ENCODE data around the gene OLFM1.

Gene OLFM1

DNA sequence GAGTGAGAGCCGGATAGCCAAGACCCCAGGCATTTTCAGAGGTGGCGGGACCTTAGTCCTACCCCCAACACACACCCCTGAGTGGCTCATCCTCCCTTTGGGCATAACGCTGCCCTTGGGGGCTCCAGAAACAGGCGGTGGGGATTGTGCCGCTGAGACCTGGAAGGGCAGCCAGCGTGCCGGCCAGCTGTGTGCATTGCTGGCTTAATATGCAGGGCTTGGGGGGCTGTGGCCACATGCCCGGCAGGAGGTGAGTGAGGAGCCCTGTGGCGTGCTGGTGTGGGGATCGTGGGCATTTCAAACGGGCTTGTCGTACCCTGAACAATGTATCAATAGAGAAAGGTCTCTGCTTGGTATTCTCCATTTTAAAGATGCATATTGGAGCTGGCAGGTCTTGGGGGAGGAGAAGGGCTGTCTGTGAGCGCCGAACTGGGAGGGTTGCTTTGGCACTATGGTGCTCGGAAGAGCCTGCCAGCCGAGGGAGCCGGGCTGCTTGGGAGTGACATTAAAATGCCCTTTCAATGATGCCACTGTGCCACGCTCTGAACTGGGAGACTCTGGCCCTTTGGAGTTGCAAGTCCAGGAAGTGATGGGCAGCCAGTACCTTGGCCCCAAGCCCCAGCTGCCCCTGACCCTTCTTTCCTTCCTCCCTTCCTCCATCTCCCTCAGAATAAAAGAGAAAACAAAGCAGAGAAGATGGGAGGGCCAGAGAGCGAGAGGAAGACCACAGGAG is 11.2 kb upstream of the OLFM1 start:
- no peak for DNase-seq

DNA sequence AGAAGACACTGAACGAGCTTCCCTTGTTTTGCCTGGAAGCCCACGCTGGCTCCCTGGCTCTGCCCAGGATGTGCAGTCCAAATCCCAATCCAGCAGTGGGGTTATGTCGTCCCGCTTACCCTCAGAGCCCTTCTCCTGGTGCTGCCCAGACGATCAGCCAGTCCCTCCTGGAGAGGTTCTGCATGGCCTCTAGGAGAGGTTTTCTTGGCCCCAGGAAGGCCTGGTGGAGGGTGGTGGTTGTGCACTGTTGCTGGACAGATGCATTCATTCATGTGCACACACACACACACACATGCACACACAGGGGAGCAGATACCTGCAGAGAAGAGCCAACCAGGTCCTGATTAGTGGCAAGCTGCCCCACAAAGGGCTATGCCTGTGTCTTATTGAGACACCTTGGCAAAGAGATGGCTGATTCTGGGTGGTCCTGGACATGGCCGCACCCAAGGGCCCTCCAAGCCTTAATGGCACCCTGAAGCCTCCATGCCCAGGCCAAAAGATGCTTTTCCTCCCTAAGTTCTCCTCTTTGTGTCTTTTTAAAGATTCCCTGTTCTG is 10.5 kb upstream of the OLFM1 start:
- no peak for DNase-seq

DNA sequence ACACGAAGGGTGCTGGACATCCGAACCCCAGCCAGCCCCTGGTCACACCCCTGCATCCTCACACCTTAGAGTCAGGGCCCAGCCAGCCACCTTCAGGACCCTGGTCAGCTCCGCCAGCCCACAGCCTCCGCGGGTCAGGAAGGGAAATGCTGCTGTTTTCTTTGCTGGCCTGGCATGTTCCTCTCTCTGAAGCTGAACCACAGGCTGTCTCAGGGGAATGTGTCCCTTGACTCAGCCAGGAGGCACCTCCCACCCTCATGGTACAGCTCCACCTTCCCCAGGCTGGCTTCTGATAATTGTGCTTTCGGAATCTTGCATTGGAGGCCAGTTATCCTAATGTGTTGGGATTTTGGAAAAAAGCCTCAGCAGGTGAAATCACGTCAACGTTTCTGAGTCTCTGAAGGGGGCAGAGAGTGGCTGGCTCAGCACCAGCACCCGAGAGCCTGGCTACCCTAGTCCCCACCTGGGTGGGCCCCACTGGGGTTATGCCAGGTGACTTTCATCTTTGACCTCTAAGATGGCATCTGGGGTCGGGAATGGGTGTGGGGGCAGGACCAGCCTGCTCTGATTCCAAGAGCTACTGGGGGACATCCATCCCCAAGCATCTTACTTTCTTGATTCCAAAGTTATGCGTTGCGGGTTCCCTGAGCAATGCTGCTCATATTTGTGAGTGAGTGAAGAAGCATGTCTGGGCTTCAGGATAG is 9.8 kb upstream of the OLFM1 start:
- no peak for DNase-seq

DNA sequence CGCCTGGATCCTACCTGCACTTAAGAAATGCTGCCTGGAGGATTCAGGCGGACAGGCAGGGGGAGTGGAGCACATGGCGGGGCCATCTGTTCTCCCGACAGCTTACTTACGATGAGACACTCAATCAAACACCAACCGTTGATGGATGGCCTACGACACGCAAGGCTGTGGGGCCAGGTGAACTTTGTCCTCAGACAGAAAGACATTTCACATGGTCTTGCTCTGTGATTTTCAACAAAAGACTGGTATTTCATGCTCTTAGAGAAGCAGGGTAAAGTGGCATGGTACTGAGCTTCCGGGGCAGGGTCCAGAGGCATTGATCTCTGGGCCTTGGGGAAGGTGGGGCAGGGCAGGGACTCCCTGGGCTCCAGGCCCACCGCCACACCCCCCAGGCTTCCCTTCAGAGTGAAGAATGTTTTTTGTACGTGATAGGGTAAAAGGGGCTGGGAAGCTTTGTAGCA is 9.1 kb upstream of the OLFM1 start:
- no peak for DNase-seq

DNA sequence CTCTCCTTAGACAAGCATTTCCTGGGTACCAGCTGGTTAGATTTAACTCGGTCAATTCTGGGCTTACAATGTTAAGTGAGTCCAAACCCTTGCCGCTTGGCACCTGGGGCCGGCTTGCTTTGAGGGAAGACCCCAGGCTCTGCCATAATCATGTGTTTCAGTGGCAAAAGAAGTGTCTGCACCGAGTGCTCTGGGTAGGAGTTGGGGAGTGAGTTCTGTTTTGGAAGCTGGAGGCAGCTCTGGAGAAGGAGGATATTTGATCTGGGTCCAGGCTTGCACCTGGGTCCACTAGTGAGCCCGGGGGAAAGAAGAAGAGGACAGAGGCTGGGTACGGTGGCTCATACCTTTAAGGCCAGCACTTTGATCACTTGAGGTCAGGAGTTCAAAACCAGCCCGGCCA is 8.4 kb upstream of the OLFM1 start:
- DNase-seq: no peak

DNA sequence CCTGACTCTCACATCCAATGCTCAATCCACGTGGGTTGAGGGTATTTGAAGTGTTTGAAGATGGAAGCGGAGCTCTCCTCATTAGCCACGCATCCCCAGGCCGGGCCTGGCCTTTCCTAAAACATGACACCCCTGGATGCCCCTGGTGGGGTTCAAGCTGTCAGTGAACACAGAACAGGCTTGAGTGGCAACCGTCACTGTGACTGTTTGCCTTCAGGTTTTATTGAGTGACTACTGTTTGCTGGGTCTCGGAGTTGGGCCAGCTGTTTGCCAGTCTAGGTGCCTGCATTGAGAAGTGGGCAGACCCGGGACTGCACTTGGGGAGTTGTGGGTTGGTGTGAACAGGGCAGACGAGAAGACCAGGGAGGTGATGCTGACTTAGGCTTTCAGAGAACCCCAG is 7.8 kb upstream of the OLFM1 start:
- no peak for DNase-seq

DNA sequence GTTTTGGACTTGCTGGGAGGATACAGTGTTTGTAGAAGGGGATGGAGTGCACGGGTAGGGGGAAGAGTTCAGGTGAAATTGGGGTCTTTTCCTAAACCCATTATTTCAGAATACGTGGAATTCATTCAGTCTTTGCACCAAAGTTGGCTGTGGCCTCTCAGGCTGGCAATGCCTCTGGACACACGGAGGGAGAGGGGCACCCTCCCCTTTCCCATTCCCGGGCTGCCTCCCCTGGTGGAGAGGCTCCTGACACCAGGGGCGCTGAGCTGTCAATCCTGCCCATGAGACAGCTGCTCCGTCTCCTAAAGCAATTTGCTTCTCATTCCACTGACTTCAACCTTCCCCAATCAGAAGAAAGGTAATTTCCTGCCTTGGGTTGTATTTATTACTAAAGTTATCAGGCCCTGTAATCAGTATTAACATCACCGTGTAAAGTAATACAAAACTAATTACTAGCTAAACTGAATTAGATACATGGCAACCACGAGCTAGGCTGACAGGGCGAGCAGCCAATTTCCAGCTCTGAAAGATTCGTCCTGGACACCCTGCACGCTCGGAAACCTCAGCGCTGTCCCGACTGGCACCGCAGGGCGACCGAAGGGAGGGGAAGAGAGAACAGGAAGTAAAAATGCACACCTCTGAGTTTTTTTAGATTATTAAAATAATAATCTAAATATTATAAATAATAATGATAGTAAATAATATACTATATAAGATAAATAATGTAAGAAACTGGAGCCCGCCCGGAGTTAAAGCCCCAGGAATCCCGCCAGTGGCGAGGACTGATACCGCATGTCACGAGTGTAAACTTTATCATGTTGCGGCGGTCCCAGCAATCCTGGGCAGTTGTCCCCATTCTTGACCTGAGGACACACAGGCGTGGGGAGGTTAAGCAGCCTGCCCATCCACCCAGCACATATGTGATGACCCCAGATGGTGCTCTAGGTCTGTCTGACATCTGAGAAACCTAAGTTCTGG is 6.9 kb upstream of the OLFM1 start:
- DNase-seq: no peak

DNA sequence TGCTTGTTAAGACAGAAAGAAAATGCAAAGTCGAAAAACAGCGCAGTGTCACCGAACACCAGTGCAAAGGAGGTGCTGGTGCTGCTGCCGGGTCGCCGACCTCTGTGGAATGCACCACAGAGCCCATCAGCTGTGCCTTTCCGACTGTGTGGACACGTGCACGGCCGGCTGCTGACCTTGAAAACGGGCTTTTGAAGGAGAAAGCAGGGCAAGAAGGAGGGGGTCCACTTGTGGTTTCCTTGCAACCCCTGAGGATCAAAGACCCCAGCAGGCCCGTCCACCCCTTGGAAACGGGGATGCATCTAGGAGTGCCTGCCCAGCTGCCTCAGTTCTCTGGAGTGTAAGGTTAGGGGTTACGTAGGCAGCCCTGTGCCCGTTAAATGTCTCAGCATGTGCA is 6.2 kb upstream of the OLFM1 start:
- DNase-seq: no peak

DNA sequence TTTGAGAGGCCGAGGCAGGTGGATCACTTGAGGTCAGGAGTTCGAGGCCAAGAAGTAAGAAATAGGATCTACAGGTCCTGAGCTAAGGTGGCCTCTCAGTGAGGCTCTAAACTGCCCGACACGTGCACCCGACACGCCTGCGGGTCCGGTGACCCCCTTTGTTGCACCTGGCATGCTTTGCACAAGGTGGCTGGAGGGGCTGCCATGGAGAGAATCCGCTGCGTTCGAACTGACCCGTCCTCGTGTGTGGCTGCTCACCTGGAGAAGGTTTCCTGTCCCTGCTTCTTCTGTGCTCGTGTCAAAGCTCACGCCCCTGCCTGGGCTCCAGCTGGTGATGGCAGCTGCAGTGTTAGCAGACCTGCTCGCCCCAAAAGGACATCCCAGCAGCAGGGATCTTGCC is 5.7 kb upstream of the OLFM1 start:
- DNase-seq: no peak

DNA sequence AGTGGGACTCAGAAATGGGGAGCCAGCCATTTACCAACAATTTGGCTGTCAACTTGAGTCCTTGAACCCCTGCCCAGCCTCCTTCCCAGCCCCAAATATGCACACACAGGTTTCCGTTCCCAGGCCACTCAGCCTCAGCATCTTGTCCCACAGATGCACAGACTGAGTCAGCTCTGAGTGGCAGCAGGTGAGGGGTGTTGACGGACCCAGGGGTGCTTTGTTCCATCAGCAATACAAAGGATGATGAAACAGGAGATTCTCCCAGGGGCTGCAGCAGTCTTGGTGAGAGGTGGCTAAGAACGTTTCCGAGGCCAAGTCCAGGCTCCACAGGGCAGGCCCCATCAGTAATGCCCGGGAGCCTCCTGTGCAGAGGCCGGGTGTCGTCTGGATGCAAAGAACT is 4.9 kb upstream of the OLFM1 start:
- no peak for DNase-seq

DNA sequence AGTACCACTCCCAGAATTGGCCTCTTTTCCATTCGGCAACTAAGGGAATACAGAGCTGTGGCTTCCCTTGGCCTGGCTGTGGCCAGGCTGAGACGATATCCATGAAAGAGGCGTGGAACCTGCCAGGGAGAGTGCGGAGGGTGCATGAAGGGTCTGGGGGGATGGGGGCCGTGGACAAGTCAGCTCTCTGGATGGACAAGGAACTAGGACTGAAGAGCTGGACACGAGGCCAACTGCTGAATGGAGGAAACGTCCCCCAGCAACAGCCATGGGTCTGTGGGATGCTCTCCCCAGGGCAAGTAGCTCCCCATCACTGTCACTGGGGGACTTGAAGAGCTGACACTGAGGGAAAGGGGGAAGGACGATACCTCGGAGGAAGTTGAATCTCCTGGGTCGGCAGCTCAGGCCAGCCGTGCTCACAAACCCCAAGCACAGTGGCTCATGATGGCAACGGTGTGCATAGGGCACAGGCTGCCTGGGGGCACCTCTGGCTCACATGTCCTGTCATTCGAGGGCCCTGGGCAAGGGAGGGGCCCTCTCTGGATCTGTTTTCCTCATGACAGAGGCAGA is 4.1 kb upstream of the OLFM1 start:
- DNase-seq: no peak

DNA sequence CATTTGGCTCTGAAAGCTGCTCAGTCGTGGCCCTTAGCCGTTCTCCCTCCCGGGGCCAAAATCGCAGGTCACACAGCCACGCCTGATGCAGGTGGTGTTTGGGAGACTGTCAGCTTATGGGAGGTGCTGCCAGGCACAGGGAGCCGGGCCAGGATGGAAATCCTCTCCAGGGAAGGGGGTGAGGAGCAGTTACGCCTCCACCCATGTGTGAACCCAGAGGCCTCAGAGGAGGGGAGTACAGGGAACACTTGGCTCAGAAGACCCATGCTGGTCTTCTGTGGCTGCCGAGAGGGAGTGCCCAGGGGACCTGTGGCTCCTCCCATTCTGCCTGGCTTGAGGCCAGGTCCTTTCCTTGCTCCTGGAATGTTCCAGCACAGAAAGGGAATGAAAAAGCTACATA is 3.6 kb upstream of the OLFM1 start:
- DNase-seq: no peak

DNA sequence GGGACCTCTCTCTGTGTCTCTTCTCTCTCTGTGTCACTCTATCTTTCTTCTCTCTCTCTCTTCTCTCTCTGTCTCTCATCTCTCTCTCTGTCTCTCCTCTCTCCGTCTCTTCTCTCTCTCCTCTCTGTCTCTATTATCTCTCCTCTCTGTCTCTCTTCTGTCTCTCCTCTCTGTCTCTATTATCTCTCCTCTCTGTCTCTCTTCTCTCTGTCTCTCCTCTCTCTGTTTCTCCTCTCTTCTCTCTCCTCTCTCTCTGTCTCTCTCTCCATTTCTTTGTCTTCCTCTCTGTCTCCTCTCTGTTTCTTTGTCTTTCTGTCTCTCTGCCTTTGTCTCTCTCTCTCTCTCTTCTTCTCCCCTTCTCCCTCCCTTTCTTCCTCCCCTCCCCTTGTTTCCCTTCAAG is 3.2 kb upstream of the OLFM1 start:
- DNase-seq: no peak

DNA sequence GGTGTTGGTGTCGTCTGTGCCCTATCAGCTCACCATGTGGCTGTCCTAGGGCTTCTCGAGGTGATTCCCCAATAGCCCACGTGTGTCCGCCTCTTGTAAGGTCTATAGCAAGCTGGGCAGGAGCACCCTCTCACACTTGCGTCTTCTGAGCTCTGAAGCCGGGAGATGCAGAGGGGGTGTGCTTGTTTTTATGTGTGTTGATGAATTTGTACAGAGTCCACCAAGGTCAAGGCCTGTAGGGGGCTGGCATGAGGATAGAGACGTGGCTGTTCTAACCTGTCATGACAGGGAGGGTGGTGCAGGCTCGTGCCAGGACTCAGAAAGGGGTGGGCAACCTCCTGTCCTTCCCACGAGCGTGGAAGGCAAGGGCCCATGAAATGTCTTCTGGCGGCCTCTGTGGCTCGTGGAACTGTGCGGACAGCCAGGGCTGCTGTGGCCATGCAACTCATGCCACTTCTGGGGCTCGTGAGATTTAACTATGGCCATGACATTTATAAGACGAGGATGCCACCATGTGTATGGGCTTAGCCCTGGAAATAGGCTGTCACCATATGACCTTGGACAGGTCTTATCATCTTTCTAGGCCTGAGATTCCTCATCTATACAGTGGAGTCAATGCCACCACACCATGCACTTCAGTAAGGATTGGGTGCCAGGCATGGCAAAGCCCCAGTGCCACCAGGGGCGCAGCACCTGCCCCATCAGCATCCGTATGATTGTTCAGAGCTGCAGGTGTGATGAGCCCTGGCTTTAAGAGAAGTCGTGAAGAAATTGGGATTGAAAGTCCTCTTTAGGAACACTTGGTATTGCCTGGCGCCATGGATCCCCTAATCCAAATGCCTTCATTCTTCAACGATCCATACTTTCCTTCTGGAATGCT is 2.3 kb upstream of the OLFM1 start:
- no peak for DNase-seq

DNA sequence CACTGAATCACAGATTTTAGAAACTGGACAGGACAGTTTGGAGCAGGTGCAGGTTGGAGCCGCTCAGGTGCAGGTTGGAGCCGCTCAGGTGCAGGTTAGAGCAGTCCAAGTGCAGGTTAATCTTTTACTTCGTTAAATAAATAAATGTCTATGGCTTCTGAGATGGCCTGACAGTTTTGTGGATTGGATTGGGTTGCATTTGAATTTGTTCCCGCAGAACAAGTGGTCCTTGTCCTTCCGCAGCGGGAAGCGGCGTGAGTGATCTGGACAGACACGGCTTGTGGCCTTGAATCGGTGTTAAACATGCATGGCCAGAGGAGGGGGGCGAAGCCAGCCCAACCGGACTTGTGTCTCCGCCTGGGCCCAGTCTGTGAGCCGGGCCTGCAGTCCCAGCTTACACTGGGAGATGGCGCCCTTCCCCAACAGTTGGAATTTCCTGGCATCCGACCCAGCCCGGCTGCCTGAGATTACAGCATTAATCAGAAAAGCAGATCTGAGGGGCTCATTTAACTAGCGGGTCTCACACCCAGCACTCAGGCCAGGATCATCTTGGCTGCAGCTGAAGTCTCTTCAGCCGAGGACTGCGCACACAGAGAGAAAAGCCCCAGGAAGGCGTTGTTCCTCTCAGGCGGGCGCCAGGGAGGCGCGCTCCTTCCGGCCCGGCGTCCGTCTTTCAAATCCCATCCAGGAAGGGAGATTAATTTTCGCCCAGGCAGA is 1.5 kb upstream of the OLFM1 start:
- peak in 57 of 58 donors; percentile 31 to 88 (median 74) for DNase-seq

DNA sequence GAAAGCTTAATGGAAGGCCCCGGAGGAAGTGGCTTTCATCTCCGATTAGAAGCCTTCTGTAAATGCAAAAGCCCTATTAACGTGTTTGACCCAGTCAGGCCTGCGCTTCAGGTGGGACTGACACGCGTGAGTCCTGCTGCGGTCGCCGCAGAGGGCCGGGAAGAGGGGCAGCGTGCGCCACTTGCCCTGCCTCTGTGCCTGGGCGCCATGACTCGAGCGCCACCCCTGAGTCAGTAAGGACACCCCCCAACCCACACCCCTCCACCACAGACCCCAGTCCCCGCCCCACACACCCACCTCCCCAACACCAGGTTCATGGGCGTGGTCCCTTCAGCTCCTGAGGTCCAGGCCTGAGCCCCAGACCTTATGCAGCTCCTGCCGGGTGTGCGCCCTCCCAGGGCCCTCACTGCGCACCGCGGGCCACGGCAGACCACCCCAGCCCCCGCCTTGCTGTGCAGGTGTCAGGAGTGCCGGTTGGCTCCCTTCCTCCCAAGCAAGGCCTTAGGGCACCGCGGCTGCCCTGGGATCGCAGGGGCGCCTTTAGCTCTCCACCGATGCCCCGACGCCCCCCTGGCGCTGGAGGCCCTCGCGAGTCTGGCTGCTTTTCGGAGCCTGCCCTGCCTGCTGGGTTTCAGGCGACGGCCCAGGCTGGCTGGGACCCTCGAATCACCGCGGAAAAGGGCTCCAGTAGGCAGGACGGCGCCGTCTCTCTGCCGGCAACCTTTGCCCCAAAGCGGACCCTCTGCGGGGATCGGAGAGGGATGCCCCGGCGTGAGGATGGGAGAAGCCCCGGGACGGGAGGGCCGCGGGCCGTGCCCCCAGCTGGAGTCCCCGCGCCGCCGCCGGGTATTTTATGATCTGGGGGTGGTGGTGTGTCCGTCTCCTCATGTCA is 625 bp upstream of the OLFM1 start:
- no peak for DNase-seq

DNA sequence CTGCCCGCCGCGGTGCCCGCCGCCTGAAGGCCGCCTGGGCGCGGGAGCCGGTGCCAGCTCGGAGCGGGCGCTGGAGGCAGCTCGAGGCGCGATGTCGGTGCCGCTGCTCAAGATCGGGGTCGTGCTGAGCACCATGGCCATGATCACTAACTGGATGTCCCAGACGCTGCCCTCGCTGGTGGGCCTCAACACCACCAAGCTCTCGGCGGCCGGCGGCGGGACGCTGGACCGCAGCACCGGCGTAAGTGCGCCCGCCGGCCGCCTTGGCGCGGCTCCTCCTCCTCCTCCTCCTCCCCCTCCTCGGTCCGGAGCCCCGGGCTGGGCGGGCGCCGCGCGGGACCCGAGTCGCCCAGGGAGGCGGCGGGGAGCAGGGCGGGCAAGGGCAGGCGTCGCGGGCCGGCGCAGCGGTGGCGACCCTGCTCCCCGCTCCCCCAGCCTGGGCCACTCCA is 455 bp downstream of the OLFM1 start:
- no peak for DNase-seq

DNA sequence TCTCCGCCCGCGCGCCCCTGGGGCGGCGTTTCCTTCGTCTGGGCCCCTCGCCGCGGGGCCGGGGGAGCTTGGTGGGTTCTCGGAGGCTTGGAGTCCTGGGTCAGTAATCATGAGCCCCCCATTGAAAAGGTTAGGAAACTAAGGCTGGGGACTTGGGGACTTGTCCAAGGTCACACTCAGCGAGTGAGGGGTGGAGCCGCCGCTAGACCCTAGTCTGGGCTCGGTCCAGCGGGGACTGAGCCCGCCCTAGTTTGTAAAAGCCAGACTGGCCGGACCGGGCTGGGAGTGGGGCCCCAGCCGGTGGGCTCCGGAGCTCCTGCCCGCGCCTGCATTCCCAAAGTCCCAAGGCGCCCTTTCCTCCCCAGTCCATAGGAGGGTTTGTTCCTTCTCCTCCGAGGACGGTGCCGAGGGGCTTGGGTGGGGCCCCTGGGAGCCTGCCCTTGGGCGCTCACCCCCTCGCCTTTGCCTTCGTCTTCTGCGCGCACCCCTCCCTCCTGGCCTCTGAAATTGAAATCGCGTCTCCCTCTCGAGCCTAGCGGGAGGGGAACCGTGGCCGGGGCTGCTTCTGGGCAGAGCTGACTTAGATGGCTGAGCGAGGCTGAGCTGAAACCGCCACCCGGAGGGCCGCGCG is 995 bp downstream of the OLFM1 start:
- DNase-seq: no peak
